GM19467 (cell line): ENCODE measurements around the gene ZDHHC1.
"Not testable (repeated sequence)": the region's sequence is repeated elsewhere in the genome, so short reads cannot be mapped to it uniquely, and the experiment has no call there.

Experiments
- ATAC-seq: cut with Tn5 transposase; IDR thresholded peaks from one replicate; pipeline ENCODE4 v1.9.1; 2021; ENCODE audit warnings: mild to moderate bottlenecking, moderate library complexity; ENCODE audit not compliant: unreplicated experiment

ZDHHC1 gene

DNA sequence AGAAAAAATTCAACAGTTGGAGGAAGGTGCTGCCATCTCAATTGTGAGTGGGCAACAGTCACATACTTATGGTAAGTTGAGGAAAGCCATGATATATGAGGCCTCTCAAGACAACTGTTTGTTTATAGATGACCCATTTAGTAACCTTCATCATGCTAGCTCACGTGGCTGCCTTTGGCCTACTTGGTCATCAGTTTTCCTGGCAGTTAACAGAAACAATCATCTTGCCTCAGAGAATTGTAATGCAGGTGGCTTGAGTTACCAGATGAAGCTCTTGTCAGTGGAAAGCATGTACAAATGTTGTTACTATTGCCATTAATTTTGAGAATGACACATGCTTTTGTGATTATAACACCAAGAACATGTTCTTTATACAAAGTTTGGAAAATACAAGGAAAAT lies 37.6 kb downstream of the ZDHHC1 start:
- no peak for ATAC-seq

DNA sequence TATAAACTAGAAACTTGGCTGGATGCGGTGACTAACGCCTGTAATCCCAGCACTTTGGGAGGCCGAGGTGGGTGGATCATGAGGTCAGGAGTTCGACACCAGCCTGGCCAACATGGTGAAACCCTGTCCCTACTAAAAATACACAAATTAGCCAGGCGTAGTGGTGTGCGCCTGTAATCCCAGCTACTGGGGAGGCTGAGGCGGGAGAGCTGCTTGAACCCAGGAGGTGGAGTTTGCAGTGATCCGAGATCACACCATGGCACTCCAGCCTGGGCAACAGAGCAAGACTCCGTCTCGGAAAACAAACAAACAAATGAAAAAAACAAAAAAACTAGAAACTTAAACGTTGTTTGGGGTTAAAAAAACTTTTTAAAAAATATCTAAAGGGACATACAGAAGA lies 40.3 kb downstream of the ZDHHC1 start:
- not testable (repeated sequence) for ATAC-seq

DNA sequence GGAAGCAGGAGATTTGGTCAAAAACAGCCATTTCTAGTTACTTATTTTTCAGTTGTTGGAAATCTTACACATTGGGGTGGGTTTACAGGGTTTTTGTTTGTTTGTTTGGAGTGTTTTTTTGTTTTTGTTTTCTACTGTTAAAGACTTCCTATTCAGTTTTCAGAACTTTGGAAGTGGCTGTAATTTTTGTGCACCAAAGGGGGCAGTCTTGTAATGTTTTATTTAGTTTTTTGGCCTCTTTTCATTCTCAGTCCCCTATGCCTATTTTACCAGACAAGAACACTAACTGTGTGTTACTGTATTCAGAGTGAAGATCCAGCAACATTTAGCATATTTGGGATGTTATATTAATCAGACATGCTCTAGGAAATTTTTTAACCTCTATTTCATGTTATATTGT lies 43.6 kb downstream of the ZDHHC1 start:
- no peak for ATAC-seq

DNA sequence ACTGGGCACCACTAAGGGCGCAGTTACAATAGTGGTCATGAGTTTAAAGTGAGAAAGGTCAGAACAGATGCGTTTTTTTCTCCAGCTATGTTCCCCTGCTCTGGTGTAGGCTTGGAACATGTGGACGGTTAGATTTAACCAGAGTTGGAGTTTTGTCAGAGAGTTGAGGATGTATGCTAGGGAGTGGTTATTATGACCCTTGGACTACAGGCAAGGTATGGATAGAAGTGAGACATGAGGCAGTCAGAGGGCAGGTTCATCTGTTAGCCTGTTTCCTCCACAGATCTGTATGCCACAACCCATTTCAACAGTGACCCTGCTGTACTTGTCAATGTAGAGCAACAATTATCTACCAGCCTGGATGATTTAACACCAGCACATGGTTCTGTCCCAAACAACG lies 45.6 kb downstream of the ZDHHC1 start:
- ATAC-seq = no peak

DNA sequence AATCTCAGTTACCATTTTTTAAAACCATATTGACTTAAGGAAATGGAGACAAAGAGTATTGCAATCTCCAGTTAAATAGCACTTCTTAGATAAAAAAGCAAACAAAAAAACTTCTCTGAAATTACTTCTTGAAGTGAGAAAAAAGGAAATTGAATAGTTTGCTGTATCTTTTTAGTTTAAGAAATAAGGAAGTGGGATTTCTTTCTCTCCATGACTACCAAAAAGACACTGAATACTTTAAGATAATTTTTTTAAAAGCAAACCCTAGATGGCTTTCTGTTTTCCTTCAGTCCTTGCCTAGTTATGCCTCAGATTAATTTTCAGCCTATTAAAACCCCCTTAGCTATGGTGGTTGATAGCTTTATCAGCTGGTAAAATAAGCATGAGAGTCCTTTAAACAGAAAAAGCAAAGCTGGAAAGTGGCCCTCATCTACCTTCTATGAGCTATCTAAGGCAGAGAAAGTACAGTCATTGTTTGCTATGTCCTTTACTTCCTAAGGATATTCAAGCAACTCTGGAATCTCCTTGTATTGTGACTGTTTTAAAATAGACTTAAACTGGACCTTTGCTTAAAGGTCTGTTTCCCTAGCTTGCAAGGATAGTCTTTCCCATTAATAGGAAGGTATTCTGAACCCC lies 51.6 kb downstream of the ZDHHC1 start:
- ATAC-seq = no peak

DNA sequence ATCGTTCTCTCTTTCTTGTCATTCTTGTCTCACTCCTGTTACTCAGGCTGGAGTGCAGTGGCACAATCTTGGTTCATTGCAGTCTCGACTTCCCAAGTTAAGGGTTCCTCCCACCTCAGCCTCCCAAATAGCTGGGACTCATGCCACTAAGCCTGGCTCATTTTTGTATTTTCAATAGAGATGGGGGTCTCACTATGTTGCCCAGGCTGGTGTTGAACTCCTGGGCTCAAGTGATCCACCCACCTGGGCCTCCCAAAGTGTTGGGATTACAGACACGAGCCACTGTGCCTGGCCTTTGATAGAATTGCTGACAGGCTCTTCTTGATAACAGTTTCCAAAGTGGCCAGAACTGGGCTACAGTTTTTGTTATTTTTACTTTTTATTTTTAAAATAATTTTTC lies 55.2 kb downstream of the ZDHHC1 start:
- ATAC-seq = no peak

DNA sequence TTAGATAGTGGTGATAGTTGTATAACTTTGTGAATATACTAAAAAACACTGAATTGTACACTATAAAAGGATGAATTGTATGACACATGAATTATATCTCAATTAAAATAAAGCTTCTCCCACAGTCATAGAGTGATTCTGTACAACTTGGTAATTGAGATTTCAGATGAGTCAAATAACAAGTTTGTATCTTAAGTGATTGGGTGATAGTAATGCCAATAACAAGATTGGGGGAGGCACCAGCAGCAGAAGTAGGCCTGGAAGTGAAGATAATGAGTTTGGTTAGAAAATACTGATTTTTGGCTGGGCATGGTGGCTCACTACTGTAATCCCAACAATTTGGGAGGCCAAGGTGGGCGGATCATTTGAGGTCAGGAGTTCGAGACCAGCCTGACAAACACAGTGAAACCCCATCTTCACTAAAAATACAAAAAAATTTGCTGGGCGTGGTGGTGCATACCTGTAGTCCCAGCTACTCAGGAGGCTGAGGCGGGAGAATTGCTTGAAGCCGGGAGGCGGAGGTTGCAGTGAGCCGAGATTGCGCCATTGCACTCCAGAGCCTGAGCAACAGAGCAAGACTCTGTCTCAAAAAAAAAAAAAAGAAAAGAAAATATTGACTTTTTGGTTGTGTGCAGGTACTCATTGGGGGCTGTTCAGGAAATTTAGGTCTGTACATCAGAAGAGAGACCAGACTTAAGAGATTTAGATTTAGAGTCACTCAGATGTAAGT lies 56.6 kb downstream of the ZDHHC1 start:
- ATAC-seq = not testable (repeated sequence)

DNA sequence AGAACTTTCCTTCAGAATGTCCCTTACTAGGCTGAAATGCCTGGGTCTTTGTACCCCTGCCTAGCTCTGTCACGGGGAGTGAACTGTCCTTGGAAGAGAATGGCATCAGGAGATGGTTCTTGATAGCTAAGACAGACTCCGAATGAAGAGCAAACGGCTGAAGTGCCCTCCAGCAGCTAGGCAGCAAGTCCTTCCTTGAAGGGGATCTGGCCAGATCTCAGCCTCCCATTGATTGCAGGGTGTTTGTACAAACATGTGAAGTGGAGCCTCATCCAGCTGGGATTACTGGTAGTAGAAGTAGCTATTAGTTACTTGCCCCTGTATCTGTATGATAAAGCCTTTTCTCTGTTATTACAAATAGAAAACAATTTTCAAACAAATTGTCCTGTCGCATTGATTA lies 58.7 kb downstream of the ZDHHC1 start:
- ATAC-seq = no peak

DNA sequence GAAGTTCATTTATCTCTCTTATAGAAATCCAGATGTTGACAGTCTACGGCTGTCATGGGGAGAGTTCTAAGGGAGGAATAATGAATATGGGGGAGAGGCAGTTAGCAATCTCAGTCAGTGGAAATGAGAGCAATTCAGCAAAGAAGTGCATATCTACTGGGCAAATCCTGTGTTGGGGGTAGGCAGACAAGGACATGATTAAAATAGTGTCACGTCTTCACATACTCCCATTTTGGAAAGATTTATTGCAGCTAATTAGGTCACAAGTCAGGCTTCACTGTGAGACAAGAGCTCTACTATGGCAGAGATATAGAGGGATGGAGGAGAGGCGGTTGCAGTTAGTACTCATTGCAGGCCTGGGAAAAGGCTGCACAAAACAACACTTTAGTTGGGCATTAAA lies 59.9 kb downstream of the ZDHHC1 start:
- ATAC-seq = no peak

DNA sequence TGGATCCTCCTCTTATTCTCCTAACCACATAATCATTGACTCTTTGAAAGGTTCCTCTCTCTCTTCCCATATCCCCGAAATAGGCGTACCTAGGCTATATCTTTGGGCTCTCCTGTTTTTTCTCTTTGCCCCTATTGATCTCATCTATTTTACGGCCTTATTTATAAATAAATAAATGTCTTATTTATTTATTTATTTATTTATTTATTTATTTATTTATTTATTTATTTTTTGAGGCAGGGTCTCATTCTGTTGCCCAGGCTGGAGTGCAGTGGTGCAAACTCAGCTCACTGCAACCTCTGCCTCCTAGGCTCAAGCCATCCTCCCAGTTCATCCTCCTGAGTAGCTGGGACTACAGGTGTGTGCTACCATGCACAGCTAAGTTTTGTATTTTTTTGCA lies 63.8 kb downstream of the ZDHHC1 start:
- not testable (repeated sequence) for ATAC-seq

DNA sequence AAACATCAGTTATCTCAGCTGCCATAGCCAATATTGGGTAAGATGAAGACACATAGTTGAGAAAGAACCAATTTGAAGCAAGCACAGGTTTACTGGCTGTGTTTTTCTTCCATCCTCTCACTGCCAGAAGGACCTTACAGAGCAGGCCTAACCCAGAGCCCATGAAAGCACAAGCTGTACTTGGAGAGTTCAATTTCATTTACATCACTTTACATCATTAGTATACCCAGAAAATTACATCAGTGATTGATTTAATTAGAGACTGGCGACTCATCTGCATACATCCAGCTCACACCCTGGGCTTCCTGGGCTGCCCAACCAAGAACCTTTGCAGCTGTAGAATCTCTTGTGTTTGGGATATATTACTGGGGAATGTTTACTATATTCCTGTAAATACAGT lies 66.0 kb downstream of the ZDHHC1 start:
- ATAC-seq = no peak

DNA sequence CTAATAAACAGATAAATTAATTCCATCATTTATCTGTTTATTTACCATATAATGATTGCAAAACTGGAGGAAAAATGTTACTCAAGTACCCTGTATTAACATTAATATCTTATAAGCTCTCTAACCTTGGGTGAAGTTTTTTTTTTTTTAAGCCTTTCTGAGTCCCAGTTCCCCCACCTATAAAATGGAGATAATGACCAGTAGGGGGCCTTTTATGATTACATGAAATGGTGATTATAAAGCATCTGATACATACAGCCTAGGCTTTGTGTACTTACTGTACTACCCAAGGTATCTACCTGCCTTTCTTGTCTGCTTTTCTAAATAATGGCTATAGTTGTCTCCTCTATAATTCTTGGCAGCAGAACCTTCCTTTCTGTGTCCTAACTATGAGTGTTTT lies 67.1 kb downstream of the ZDHHC1 start:
- ATAC-seq = no peak

DNA sequence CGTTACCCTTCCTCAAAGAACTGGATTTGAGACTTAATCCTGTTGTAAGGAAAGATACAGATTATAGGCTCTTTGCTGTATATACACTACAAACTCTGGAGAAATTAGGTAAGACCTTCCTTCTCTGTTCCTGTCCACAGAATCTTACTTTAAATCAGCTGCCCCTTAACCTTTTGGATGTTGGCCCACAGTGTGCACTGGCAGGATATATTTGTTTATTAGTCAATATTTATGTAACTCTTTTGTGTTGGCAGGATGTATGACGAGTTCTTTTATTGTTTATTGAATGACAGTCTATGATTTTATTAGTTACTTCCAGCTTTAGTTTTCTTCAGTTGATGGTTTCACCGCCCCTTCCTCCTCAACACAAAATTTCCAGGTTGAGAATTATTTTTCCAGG lies 69.9 kb downstream of the ZDHHC1 start:
- ATAC-seq = no peak

DNA sequence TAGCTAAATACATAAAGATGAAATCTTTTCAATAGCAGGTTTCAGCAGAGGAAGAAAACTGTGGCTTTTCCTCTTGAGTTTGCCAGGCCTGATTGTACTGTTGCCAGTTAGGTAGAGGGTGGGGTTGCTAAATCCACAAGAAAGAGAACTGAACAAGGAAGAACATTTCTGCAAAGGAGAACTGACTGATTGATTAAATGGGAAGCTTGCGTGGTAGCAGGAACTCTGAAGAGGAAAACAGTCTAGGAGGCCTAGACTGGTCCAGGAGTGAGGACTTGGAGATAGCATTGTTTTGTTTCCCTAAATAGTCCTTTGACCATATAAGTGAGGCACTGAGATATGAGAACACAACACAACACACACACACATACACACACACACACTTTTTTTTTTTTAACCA lies 70.9 kb downstream of the ZDHHC1 start:
- no peak for ATAC-seq
